GM18508 (cell line): ENCODE results near the gene TTC23.
"Not testable (repeated sequence)": the region's sequence is repeated elsewhere in the genome, so short reads cannot be mapped to it uniquely, and the experiment has no call there.

ENCODE experiments used
- ATAC-seq: cut with Tn5 transposase; IDR thresholded peaks from one replicate; pipeline ENCODE4 v1.9.1; 2021; ENCODE audit warnings: moderate number of reproducible peaks; ENCODE audit not compliant: insufficient read depth, unreplicated experiment

TTC23 gene

GRCh38 chr15:99202176-99202552 is 47.2 kb downstream of the TTC23 start:
- no peak for ATAC-seq

- no peak for ATAC-seq
Observed at GRCh38 chr15:99201408-99202175, 47.8 kb downstream of the TTC23 start.

- no peak for ATAC-seq
Observed at GRCh38 chr15:99197856-99198255, 51.5 kb downstream of the TTC23 start.

GRCh38 chr15:99192181-99192580 is 57.2 kb downstream of the TTC23 start:
- ATAC-seq = not testable (repeated sequence)

- ATAC-seq = no peak
Observed at GRCh38 chr15:99187936-99188335, 61.4 kb downstream of the TTC23 start.

- ATAC-seq = no peak
Observed at GRCh38 chr15:99185414-99186130, 63.8 kb downstream of the TTC23 start.

GRCh38 chr15:99182791-99183190 is 66.6 kb downstream of the TTC23 start:
- no peak for ATAC-seq

GRCh38 chr15:99181545-99181971 is 67.8 kb downstream of the TTC23 start:
- no peak for ATAC-seq

- ATAC-seq = no peak
Observed at GRCh38 chr15:99180964-99181306, 68.4 kb downstream of the TTC23 start.

GRCh38 chr15:99180086-99180963 is 69.1 kb downstream of the TTC23 start:
- ATAC-seq = no peak

GRCh38 chr15:99177679-99178078 is 71.7 kb downstream of the TTC23 start:
- ATAC-seq = no peak

GRCh38 chr15:99176757-99177156 is 72.6 kb downstream of the TTC23 start:
- ATAC-seq = no peak

GRCh38 chr15:99174567-99175395 is 74.6 kb downstream of the TTC23 start:
- no peak for ATAC-seq

GRCh38 chr15:99172989-99173388 is 76.4 kb downstream of the TTC23 start:
- ATAC-seq = no peak

GRCh38 chr15:99172171-99172570 is 77.2 kb downstream of the TTC23 start:
- no peak for ATAC-seq

GRCh38 chr15:99170476-99171065 is 78.8 kb downstream of the TTC23 start:
- ATAC-seq = no peak

- ATAC-seq = no peak
Observed at GRCh38 chr15:99169769-99170311, 79.5 kb downstream of the TTC23 start.

- ATAC-seq = no peak
Observed at GRCh38 chr15:99168601-99169580, 80.5 kb downstream of the TTC23 start.
